GM21526 (cell line): Measurements from ENCODE around the gene CDKN2AIP.
"Not testable (repeated sequence)": the region's sequence is repeated elsewhere in the genome, so short reads cannot be mapped to it uniquely, and the experiment has no call there.

Experiments
- ATAC-seq: cut with Tn5 transposase; IDR thresholded peaks from one replicate; pipeline ENCODE4 v1.9.1; 2021; ENCODE audit warnings: moderate library complexity; ENCODE audit not compliant: unreplicated experiment, low FRiP score

CDKN2AIP gene

GRCh38 chr4:183445097-183445428 lies 627 bp downstream of the CDKN2AIP start:
- ATAC-seq, result peak; percentile 27

GRCh38 chr4:183447646-183448045 lies 3.2 kb downstream of the CDKN2AIP start:
- ATAC-seq, result no peak

GRCh38 chr4:183448436-183448835 lies 4.0 kb downstream of the CDKN2AIP start:
- ATAC-seq, result no peak

GRCh38 chr4:183449193-183449882 lies 4.9 kb downstream of the CDKN2AIP start:
- no peak for ATAC-seq

GRCh38 chr4:183450108-183450507 lies 5.7 kb downstream of the CDKN2AIP start:
- no peak for ATAC-seq

GRCh38 chr4:183455431-183456195 lies 11.2 kb downstream of the CDKN2AIP start:
- no peak for ATAC-seq

GRCh38 chr4:183458005-183458404 lies 13.6 kb downstream of the CDKN2AIP start:
- no peak for ATAC-seq

- not testable (repeated sequence) for ATAC-seq
These were observed 19.6 kb downstream of the CDKN2AIP start for GRCh38 chr4:183463903-183464619.

GRCh38 chr4:183465879-183466278 lies 21.4 kb downstream of the CDKN2AIP start:
- ATAC-seq, result not testable (repeated sequence)

GRCh38 chr4:183467246-183467645 lies 22.8 kb downstream of the CDKN2AIP start:
- ATAC-seq, result no peak

GRCh38 chr4:183468210-183469095 lies 24.0 kb downstream of the CDKN2AIP start:
- no peak for ATAC-seq

- ATAC-seq, result no peak
These were observed 24.8 kb downstream of the CDKN2AIP start for GRCh38 chr4:183469285-183469684.

GRCh38 chr4:183469936-183470335 lies 25.5 kb downstream of the CDKN2AIP start:
- ATAC-seq, result no peak

GRCh38 chr4:183470821-183471220 lies 26.4 kb downstream of the CDKN2AIP start:
- ATAC-seq, result no peak

- no peak for ATAC-seq
These were observed 27.7 kb downstream of the CDKN2AIP start for GRCh38 chr4:183471946-183472708.

GRCh38 chr4:183478123-183478522 lies 33.7 kb downstream of the CDKN2AIP start:
- no peak for ATAC-seq

- no peak for ATAC-seq
These were observed 34.5 kb downstream of the CDKN2AIP start for GRCh38 chr4:183478926-183479325.

- not testable (repeated sequence) for ATAC-seq
These were observed 38.2 kb downstream of the CDKN2AIP start for GRCh38 chr4:183482515-183483095.

- no peak for ATAC-seq
These were observed 39.6 kb downstream of the CDKN2AIP start for GRCh38 chr4:183483997-183484396.
